ENCODE measurements around the gene SERPINB8. TPM values are rescaled to one million over a fixed set of nuclear protein-coding genes. Genes with fewer than 3 reads are reported as not detected.

Gene SERPINB8
- total RNA-seq, 1 donor from 2014 or later, result 1.6 TPM

- intact Hi-C loops (cut with DNase I), result loop anchor here (5.0 kb wide), 1 partner anchor 33 kb away; no protein-coding TSS in a partner anchor
- ATAC-seq (ENCODE audit: poor library complexity), result peak; percentile 72
Observed at GRCh38 chr18:63994783-63995399, 25.0 kb downstream of the SERPINB8 start.

GRCh38 chr18:63997041-63997440, 27.2 kb downstream of the SERPINB8 start:
- intact Hi-C loops (cut with DNase I), result loop anchor here (5.0 kb wide), 1 partner anchor 35 kb away; no protein-coding TSS in a partner anchor
- ATAC-seq (ENCODE audit: poor library complexity), result no peak
- DNase-seq, result no peak

More at GRCh38 chr18:63994783-63995399, 25.0 kb downstream of the SERPINB8 start:
- peak; percentile 43 for DNase-seq

GRCh38 chr18:63997606-63998005, 27.7 kb downstream of the SERPINB8 start:
- no peak for ATAC-seq (ENCODE audit: poor library complexity)
- DNase-seq, result no peak
- intact Hi-C loops (cut with DNase I), result loop anchor here (5.0 kb wide), 1 partner anchor 35 kb away; no protein-coding TSS in a partner anchor

- intact Hi-C loops (cut with DNase I), result loop anchor here (5.0 kb wide), 1 partner anchor 38 kb away; no protein-coding TSS in a partner anchor
- ATAC-seq (ENCODE audit: poor library complexity) (no peak), DNase-seq (no peak)
Observed at GRCh38 chr18:63999871-64000270, 30.0 kb downstream of the SERPINB8 start.

GRCh38 chr18:64002581-64002980, 32.7 kb downstream of the SERPINB8 start:
- intact Hi-C loops (cut with DNase I), result no loop called here
- no peak for DNase-seq
- ATAC-seq (ENCODE audit: poor library complexity), result no peak

- no peak for ATAC-seq (ENCODE audit: poor library complexity)
- DNase-seq, result no peak
- intact Hi-C loops (cut with DNase I), result no loop called here
Observed at GRCh38 chr18:64009305-64009704, 39.4 kb downstream of the SERPINB8 start.

- ATAC-seq (ENCODE audit: poor library complexity) (no peak), DNase-seq (no peak)
- intact Hi-C loops (cut with DNase I), result no loop called here
Observed at GRCh38 chr18:64011513-64011912, 41.6 kb downstream of the SERPINB8 start.

GRCh38 chr18:64017870-64018269, 48.0 kb downstream of the SERPINB8 start:
- ATAC-seq (ENCODE audit: poor library complexity) (no peak), DNase-seq (no peak)
- intact Hi-C loops (cut with DNase I), result no loop called here

- ATAC-seq (ENCODE audit: poor library complexity) (no peak), DNase-seq (no peak)
- intact Hi-C loops (cut with DNase I), result no loop called here
Observed at GRCh38 chr18:64019922-64020756, 50.3 kb downstream of the SERPINB8 start.

- ATAC-seq (ENCODE audit: poor library complexity) (no peak), DNase-seq (no peak)
- intact Hi-C loops (cut with DNase I), result no loop called here
Observed at GRCh38 chr18:64026350-64026749, 56.5 kb downstream of the SERPINB8 start.

- DNase-seq (no peak), ATAC-seq (ENCODE audit: poor library complexity) (peak; percentile 88)
- intact Hi-C loops (cut with DNase I), result no loop called here
Observed at GRCh38 chr18:64027931-64028695, 58.2 kb downstream of the SERPINB8 start.

GRCh38 chr18:64029096-64029495, 59.2 kb downstream of the SERPINB8 start:
- intact Hi-C loops (cut with DNase I), result no loop called here
- ATAC-seq (ENCODE audit: poor library complexity) (no peak), DNase-seq (no peak)

- intact Hi-C loops (cut with DNase I), result no loop called here
- DNase-seq, result no peak
- ATAC-seq (ENCODE audit: poor library complexity), result no peak
Observed at GRCh38 chr18:64031411-64031810, 61.5 kb downstream of the SERPINB8 start.

- ATAC-seq (ENCODE audit: poor library complexity) (no peak), DNase-seq (no peak)
- intact Hi-C loops (cut with DNase I), result no loop called here
Observed at GRCh38 chr18:64032312-64032711, 62.4 kb downstream of the SERPINB8 start.

GRCh38 chr18:64037812-64038414, 68.0 kb downstream of the SERPINB8 start:
- DNase-seq, result no peak
- ATAC-seq (ENCODE audit: poor library complexity), result no peak
- intact Hi-C loops (cut with DNase I), result no loop called here
